H1 (cell line): ENCODE results near the gene FOXN3. TPM values are rescaled to one million over a fixed set of nuclear protein-coding genes. Genes with fewer than 3 reads are reported as not detected.
A peak's percentile ranks its signal among the peaks of the same experiment; 100 is the strongest.

Experiments used
- BACH1 ChIP-seq: IDR thresholded peaks from 2 replicates; pipeline ENCODE4 v1.6.1; 2012; ENCODE audit warnings: low read length, improper control_type of control experiment
- CBX5 ChIP-seq: fragments of 300-800, 300-1000 bp; sonication (generic); IDR thresholded peaks from 2 replicates; pipeline ENCODE4 v1.7.1; 2016; ENCODE audit warnings: antibody characterized with exemption, low read length, low read depth
- CBX8 ChIP-seq: fragments of 300-800, 300-1000 bp; sonication (generic); IDR thresholded peaks from 2 replicates; pipeline ENCODE4 v1.7.1; 2016; ENCODE audit warnings: low read depth, low read length, borderline replicate concordance
- CHD2 ChIP-seq: IDR thresholded peaks from 2 replicates; pipeline ENCODE4 v1.6.1; 2012; ENCODE audit warnings: low read length, improper control_type of control experiment
- EZH2 ChIP-seq: fragments of 200-600 bp; sonication (generic); IDR thresholded peaks from 2 replicates; pipeline ENCODE4 v1.7.1; 2012; ENCODE audit warnings: low read depth, mild to moderate bottlenecking, moderate library complexity, low read length, inconsistent platforms; ENCODE audit not compliant: severe bottlenecking
- FOSL1 ChIP-seq: IDR thresholded peaks from 2 replicates; pipeline ENCODE4 v1.6.1; 2011; ENCODE audit warnings: mild to moderate bottlenecking, low read depth, low read length, moderate library complexity; ENCODE audit not compliant: insufficient read depth
- POLR2AphosphoS5 ChIP-seq: IDR thresholded peaks from 2 replicates; pipeline ENCODE4 v1.6.1; 2011; ENCODE audit warnings: low read depth, low read length
- SIN3A ChIP-seq, 2 experiments: IDR thresholded peaks in 1 of 2; conservative IDR thresholded peaks in 1 of 2; 2 replicates each; pipeline ENCODE4 v1.6.1; 2011 to 2012; ENCODE audit warnings: low read length in 2 of 2, improper control_type of control experiment in 1 of 2, low read depth in 1 of 2, mild to moderate bottlenecking in 1 of 2
- SIRT6 ChIP-seq: IDR thresholded peaks from one replicate; pipeline ENCODE4 v1.7.1; 2012; ENCODE audit warnings: low read length, inconsistent platforms
- SP2 ChIP-seq: IDR thresholded peaks from 2 replicates; pipeline ENCODE4 v1.6.1; 2012; ENCODE audit warnings: mild to moderate bottlenecking, low read length, inconsistent platforms
- TCF12 ChIP-seq: IDR thresholded peaks from 2 replicates; pipeline ENCODE4 v1.6.1; 2011; ENCODE audit warnings: low read depth, mild to moderate bottlenecking, low read length
- TEAD4 ChIP-seq: IDR thresholded peaks from 2 replicates; pipeline ENCODE4 v1.6.1; 2012; ENCODE audit warnings: low read depth, low read length, inconsistent platforms, mixed read lengths
- ZNF274 ChIP-seq: IDR thresholded peaks from 2 replicates; pipeline ENCODE4 v1.7.0; 2012; ENCODE audit warnings: low read length, borderline replicate concordance; ENCODE audit errors: extremely low read depth
- polyA plus RNA-seq, 7 experiments: library from polyadenylated mRNA; depleted of rRNA in 3 of 7; stranded (reverse) in 5 of 7; unstranded in 2 of 7; fragments of >200 nt in 5 of 7; fragments of 200-250 nt in 2 of 7; gene quantifications; 1 replicate in 5 of 7; 2 replicates in 1 of 7; 4 replicates in 1 of 7; pipeline versions ENCODE4 v1.2.1 to v1.2.3, GENCODE V29; 2011 to 2013; ENCODE audit warnings: missing spikeins in 2 of 7, mixed read lengths in 2 of 7
- total RNA-seq: library from RNA; stranded (reverse); fragmentation: NEBNext Ultra II Directional; extraction: Animal tissue kit (Norgen Biotek cat#: 25700); gene quantifications from 2 replicates; pipeline ENCODE4 v1.2.1, GENCODE V29; 2021
- TF ChIP-seq, protein P1 (sequence below): IDR thresholded peaks from 2 replicates; pipeline ENCODE4 v1.6.1; 2012; ENCODE audit warnings: inconsistent platforms
- TF ChIP-seq, protein P2 (sequence below): IDR thresholded peaks from 2 replicates; pipeline ENCODE4 v1.6.1; 2012; ENCODE audit warnings: inconsistent platforms
- TF ChIP-seq, protein P3 (sequence below): IDR thresholded peaks from 2 replicates; pipeline ENCODE4 v1.6.1; 2011; ENCODE audit warnings: low read depth, mild to moderate bottlenecking, low read length; ENCODE audit not compliant: insufficient read depth
- TF ChIP-seq, protein P4 (sequence below): IDR thresholded peaks from 2 replicates; pipeline ENCODE4 v1.6.1; 2012; ENCODE audit warnings: low read length, inconsistent platforms
- TF ChIP-seq, protein P5 (sequence below): IDR thresholded peaks from 2 replicates; pipeline ENCODE4 v1.6.1; 2011; ENCODE audit warnings: low read length, improper control_type of control experiment

FOXN3 gene
- total and polyA plus RNA-seq, 2 of the 8 experiments (the other 6 are each of a cell fraction or from before 2014, with no cell fraction given) = 52.6 to 178 TPM

DNA sequence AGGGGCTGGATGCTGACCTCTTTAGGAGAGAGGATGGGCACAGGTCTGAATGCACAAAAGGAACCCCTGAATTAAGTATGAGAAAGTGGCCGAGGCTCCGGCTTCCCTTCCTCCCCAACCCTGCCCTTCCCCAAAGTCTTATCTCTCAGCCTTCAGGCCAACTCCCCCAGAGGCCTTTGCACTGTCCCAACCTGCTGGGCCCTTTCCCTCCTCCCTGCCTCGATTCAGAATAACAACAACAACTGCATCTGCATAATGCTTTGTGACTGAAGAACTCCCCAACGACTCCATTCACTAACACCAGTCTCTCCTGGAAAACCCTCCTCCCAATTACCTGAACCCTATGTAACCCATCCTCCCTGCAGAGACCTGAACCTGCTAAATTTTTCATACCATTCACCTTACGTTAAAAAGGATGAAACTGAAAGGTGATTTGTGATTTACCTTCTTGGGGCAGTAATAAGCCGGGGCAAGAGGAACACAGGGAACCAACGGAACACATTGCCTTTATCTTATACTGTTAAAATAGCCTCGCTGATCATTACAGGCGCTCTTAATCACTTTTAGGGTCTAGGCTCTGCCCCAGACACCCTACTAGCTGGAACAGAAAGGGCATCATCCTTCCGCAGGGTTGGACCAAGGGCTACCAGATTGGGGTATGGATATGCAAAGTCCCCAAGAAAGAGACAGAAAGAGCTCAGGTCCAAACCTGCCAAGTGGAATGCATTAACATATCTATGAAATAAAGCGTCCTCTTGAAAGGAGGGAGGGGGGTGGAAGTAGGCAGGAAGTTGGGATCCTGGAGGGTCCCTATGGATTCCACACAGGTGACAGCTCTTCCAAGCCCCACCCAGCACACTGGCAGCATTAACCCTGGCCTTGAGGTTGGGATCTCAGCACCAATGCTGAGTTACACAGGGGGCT is 24.2 kb upstream of the FOXN3 start (continued):
- TF ChIP-seq, protein P1, sequence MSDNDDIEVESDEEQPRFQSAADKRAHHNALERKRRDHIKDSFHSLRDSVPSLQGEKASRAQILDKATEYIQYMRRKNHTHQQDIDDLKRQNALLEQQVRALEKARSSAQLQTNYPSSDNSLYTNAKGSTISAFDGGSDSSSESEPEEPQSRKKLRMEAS = no peak
- no peak for TF ChIP-seq ZNF274
- 0 out of 2 replicates have a peak, but pooled peaks have one; percentile 38 for TF ChIP-seq TCF12
- TF ChIP-seq POLR2AphosphoS5 = no peak
- no peak for TF ChIP-seq BACH1
- TF ChIP-seq, protein P2, sequence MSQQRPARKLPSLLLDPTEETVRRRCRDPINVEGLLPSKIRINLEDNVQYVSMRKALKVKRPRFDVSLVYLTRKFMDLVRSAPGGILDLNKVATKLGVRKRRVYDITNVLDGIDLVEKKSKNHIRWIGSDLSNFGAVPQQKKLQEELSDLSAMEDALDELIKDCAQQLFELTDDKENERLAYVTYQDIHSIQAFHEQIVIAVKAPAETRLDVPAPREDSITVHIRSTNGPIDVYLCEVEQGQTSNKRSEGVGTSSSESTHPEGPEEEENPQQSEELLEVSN = no peak
- no peak for TF ChIP-seq CBX5
- TF ChIP-seq, protein P3, sequence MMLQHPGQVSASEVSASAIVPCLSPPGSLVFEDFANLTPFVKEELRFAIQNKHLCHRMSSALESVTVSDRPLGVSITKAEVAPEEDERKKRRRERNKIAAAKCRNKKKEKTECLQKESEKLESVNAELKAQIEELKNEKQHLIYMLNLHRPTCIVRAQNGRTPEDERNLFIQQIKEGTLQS = no peak
- no peak for TF ChIP-seq SIRT6
- TF ChIP-seq, protein P4, sequence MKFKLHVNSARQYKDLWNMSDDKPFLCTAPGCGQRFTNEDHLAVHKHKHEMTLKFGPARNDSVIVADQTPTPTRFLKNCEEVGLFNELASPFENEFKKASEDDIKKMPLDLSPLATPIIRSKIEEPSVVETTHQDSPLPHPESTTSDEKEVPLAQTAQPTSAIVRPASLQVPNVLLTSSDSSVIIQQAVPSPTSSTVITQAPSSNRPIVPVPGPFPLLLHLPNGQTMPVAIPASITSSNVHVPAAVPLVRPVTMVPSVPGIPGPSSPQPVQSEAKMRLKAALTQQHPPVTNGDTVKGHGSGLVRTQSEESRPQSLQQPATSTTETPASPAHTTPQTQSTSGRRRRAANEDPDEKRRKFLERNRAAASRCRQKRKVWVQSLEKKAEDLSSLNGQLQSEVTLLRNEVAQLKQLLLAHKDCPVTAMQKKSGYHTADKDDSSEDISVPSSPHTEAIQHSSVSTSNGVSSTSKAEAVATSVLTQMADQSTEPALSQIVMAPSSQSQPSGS = no peak; the same call in 1 of the 2 replicates
- peak; percentile 57 to 68; a peak in 2 of 4 replicates for TF ChIP-seq SIN3A (conservative IDR thresholded peaks at IDR 0.05 in 1 of 2, IDR thresholded peaks at IDR 0.05 in 1 of 2; ENCODE audit: low read depth in 1 of 2, low read length in 2 of 2)
- TF ChIP-seq FOSL1 = no peak
- TF ChIP-seq SP2 = no peak
- no peak for TF ChIP-seq CHD2
- TF ChIP-seq, protein P5, sequence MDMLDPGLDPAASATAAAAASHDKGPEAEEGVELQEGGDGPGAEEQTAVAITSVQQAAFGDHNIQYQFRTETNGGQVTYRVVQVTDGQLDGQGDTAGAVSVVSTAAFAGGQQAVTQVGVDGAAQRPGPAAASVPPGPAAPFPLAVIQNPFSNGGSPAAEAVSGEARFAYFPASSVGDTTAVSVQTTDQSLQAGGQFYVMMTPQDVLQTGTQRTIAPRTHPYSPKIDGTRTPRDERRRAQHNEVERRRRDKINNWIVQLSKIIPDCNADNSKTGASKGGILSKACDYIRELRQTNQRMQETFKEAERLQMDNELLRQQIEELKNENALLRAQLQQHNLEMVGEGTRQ = no peak
- no peak for TF ChIP-seq CBX8
- TF ChIP-seq EZH2 = no peak
- peak; percentile 44; the same call in 1 of the 2 replicates for TF ChIP-seq TEAD4
